Activated T-helper 9 cell treated with anti-CD3 and anti-CD28 coated beads, Interleukin-2, amount 50 U/mL, for 16 hours (primary cell): ENCODE data around the gene SLC16A12.

ENCODE experiments used
- DNase-seq: peaks from one replicate; pipeline ENCODE4 v3.0.0-alpha.2; 2020; ENCODE audit warnings: low read depth

SLC16A12 gene

GRCh38 chr10:89513206-89513605, 22.2 kb downstream of the SLC16A12 start:
- no peak for DNase-seq

- DNase-seq = no peak
These were observed 29.6 kb downstream of the SLC16A12 start for GRCh38 chr10:89505640-89506275.

DNA sequence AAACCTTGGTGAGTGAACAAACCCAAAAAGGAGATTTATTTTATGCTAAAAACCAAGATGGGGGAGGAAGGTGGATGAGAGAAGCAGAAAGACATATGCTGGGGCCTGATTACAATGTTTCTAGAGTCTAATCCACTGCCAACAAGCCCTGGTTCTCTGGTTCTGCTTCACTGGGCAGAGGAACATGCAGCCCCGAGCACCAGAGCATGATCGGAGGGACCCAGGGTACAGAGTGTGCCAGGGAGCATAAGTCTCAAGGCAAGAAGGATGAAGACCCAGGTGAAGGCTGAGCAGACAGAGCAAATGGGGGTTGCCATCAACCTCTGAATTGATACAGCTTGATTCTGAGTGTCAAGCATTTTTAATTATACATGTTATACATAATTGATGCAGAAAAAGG, 30.7 kb downstream of the SLC16A12 start:
- no peak for DNase-seq

GRCh38 chr10:89503652-89504370, 31.6 kb downstream of the SLC16A12 start:
- DNase-seq = no peak

GRCh38 chr10:89503151-89503550, 32.2 kb downstream of the SLC16A12 start:
- DNase-seq = no peak

DNA sequence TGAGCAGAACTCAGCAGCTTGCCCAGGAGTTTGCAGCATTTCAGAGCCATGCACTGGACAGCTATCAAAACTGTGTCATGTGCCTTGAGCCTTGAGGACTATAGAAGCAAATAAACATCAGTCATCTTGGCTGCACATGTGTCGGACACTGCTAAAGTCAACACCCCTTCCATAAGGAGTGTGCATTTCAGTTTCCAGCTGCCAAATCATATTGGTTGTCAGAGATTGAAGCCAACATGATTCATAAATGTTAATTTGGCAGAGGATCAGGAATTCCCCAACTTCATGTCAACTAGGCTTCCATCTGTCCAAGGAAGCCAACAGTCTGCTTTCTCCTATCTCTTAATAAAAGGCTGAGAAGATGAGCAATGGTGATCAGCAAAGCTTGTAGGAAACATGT, 32.8 kb downstream of the SLC16A12 start:
- no peak for DNase-seq

DNA sequence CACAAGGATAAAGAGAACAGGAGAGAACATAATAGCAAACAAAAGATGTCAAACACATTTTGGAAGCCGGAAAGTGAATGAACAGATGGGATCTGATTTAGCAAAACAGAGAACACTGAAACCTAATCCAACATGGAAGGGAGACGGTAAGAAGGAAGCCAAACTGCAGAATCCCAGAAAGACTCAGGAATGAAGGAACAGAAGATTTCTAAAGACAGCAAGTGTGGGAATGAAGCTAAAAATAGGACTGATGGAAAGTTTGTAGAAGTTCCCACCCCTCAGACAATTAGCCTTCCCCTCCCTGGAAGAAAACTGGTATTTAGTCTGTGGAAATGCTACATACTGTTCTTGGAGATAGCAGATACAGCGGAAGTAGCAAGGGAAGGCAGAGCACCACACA, 40.8 kb downstream of the SLC16A12 start:
- no peak for DNase-seq

GRCh38 chr10:89494068-89494467, 41.3 kb downstream of the SLC16A12 start:
- no peak for DNase-seq

DNA sequence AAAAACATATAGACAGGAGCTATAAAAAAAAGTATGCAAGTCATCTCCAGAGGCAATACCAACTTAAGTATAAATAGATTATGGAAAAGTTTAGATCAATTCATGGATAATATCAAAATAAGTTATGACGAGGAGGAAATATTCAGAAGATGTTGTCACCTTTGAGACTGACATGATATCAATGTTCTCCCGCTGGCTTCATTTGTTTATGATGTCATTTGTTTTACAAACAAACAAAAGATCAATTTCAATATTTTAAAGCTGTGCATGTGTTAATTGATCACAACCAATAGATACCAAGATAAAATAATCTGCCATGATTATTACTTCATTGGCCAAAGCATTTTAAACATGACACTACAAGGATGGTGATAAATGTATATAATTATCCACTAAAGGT, 43.5 kb downstream of the SLC16A12 start:
- no peak for DNase-seq

- no peak for DNase-seq
These were observed 44.6 kb downstream of the SLC16A12 start for GRCh38 chr10:89490596-89491335.

GRCh38 chr10:89482256-89482655, 53.1 kb downstream of the SLC16A12 start:
- no peak for DNase-seq

DNA sequence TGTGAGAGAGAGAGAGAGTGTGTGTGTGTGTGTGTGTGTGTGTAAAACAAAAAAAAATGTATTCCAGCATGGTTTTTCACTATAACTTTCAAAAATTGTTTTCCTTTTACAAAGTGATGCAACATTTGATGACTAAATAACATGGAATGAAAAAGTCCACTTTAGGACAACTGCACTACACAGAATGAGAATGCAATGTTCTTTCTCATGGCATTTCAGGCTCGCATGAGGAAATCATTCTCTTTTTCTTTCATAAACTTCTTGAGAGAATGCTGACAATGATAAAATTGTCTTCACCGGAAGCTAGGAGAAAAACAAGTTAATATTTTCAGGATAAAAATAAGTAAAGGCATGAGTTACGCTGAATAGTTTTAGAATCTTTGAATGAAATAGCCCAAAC, 53.7 kb downstream of the SLC16A12 start:
- no peak for DNase-seq

DNA sequence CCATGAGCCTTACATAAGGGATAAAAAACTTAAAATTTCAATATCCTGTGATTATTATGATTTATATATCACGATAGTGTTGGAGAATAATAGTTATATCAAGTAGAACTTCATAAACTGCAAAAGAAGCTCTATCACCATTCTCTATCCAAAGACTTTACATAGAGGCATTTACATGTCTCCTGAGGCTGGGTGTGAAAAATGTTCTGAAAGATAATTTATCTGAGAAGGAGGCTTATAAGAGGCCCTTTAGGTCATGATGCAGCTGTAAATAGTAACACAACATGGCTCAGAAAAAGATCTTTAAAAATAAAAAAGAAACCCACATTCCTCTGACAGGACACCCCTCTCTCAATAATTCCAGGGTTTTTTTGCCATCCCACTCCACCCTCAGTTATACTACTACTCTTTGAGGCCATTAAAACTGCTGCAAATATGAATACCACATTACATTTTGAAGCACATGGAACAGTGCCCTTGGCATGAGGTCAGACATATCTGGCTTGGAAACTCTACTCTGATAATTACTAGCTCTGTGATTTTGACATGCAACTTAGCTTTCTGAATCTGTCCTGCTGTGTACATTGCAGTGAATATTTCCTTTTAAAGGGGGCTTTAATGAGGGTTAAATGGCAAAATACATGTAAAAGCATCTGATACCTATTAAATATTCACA, 55.5 kb downstream of the SLC16A12 start:
- no peak for DNase-seq

DNA sequence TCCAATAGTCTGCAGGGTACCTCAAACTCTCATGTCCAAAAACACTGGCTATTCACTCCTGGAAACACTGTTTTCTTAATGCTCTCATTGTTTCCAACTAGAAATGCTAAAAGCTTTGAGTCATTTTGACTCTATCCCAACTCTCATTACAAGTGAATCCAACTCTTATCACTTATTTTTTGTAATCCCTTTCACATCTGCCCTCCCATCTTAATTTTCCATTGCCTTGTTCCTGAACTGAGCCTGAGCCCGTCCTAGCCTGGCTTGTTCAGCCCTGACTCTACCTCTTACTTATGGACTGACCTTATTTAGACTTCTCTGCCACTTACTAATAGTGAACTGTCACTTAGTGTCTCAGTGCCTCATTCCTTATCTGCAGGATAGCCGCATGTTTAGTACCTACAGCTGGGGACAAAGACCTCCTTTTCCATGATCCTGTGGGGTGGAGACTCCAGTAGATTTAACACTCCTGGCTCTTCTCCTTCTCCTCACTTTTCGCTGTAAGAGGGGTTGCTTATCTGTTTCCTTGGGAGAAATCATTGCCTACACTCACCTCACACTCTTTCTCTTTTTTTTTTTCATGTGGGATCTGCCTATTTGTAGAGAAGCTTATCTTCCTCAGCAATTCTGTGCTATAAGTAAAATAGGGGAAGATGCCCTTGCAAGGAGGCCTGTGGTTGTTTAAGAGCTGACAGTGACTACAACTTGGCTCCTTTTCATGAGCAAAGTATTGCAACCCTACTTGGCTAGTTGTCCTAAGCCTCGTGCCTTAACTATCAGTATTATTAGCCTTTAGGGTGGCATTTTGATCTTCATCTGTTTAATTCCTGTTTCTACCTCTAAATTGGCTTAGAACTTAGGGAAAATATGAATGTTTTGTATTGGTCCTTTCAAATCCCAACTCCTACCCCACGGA, 56.4 kb downstream of the SLC16A12 start:
- DNase-seq = no peak

DNA sequence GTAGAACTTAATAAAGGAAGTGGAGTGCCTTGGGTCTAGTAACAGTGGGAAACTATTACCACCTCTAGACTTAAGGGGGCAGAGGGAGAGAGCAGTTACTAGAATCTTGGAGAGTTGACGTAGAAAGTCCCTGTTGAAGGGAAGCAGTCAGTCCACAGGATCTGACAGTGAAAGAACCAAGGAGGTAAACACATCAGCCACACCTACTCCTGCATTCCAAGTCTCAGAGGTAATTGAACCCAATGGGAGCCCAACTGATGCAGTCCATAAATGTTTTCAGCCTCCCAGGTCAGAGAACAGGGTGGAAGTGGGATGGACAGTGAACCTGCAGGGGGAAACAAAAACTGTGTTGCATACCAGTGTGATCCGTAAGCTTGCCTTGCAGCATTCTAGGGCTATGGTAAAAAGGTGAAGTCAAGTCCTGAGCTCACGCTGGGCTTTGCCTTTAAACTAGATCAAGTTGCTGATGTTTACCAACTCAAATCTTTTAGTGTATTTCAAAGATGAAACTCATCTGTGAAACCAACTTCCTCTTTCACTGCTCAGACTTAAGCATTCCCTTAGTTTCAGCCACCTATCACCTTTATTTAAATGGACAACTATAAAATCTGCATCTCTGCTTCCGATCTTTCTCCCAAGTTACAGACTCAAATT, 57.2 kb downstream of the SLC16A12 start:
- DNase-seq = no peak

DNA sequence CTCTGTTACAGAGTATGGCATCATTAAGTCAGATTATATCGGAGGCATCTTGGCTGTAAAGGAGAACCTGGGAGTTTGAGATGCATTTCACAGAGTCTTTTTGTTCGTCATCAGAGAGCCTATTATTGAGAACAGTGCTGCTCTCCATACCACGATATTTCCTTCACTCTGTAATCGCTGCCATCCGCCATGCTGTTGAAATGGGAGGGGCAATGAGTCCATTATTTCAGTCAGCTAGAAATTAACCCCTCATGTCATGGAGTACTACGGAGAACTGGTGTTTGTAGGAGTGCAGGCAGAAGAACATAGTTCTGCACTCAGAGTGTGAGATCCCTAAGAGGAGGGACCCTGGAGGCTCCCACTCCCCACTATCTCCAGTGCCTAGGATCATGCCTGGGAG, 59.2 kb downstream of the SLC16A12 start:
- no peak for DNase-seq

DNA sequence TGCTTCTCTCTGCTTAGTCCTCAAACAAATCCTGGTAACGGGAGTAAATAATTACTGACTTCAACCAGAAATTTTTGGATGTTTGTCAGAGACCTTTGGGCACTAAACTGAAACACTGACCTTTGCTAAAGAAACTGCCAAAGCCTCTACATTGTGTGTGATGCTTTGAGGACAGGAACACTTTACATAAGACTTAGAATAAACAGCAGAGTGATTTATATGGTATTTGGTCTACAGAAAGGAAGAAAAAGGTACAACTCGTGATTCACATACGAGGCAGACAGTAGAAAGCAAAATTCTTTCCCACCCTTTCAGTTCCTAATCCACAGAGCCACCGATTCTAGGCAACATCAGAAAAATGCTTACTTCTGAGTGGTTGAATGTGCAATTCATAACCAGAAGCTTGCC, 59.8 kb downstream of the SLC16A12 start:
- DNase-seq = no peak

GRCh38 chr10:89475125-89475524, 60.3 kb downstream of the SLC16A12 start:
- DNase-seq = no peak

- no peak for DNase-seq
These were observed 60.9 kb downstream of the SLC16A12 start for GRCh38 chr10:89474452-89474851.

- DNase-seq = no peak
These were observed 64.1 kb downstream of the SLC16A12 start for GRCh38 chr10:89471110-89471809.
